Fibroblast of skin of right biceps (primary cell): ENCODE measurements around the gene MORC2.

Experiments
- DNase-seq: peaks from one replicate; pipeline ENCODE4 v3.0.0-alpha.2; 2013

Gene MORC2

DNA sequence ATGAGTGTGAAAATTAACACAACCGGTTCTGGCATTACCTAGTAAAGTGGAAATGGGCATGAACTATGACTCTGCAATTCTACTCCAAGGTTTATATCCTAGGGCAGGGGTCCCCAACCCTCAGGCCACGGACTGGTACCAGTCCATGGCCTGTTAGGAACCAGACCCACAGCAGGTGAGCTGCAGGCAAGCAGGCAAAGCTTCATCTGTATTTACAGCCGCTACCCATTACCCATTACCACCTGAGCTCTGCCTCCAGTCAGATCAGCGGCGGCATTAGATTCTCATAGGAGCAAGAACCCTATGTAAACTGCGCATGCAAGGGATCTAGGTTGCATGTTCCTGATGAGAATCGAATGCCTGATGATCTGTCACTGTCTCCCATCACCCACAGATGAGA, 49.8 kb downstream of the MORC2 start:
- DNase-seq, result no peak

GRCh38 chr22:30910358-30910757, 58.2 kb downstream of the MORC2 start:
- DNase-seq, result no peak

GRCh38 chr22:30909306-30909705, 59.3 kb downstream of the MORC2 start:
- DNase-seq, result no peak

- DNase-seq, result no peak
Observed at GRCh38 chr22:30908051-30908461, 60.5 kb downstream of the MORC2 start.

- no peak for DNase-seq
Observed at GRCh38 chr22:30906946-30907345, 61.6 kb downstream of the MORC2 start.

DNA sequence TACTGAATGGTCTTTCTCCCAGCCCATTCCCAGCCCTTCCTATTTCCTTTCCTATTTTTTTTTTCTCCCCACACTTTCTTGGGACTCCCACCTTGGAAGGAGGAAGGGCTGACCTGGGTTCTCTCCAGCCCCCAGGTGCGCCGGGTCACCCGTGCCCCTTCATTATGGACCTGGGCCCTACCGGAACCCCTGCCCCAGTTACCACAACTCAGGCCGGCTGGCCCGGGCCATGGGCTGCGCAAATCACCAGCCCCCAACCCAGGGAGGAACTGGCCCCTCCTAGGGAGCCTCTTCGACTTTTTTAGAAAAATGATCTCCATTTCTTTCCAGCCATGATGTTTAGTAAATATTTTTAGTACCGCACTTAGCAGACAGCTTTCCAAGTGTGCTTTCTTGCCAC, 62.2 kb downstream of the MORC2 start:
- DNase-seq, result no peak

DNA sequence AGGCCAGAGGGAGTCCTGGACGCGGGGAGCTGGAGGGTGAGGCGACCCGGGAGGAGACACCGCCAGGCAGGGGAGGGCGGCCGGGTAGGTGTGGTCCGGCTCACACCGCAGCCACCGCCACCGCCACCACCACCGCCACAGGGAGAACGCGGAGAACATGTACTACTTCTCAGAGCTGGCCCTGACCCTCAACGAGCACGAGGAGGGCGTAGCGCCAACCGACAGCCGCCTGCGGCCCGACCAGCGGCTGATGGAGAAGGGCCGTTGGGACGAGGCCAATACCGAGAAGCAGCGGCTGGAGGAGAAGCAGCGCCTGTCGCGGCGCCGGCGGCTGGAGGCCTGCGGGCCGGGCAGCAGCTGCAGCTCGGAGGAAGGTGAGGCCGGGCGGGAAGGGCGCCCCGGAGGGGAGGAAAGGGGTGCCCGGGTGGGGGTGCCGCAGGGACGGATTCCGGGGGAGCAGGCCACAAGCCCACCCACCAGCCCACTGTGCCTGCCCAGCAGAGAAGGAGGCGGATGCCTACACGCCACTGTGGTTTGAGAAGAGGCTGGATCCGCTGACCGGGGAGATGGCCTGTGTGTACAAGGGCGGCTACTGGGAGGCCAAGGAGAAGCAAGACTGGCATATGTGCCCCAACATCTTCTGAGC, 62.8 kb downstream of the MORC2 start:
- no peak for DNase-seq

GRCh38 chr22:30903876-30904460, 64.6 kb downstream of the MORC2 start:
- no peak for DNase-seq

GRCh38 chr22:30902496-30903357, 65.8 kb downstream of the MORC2 start:
- no peak for DNase-seq

DNA sequence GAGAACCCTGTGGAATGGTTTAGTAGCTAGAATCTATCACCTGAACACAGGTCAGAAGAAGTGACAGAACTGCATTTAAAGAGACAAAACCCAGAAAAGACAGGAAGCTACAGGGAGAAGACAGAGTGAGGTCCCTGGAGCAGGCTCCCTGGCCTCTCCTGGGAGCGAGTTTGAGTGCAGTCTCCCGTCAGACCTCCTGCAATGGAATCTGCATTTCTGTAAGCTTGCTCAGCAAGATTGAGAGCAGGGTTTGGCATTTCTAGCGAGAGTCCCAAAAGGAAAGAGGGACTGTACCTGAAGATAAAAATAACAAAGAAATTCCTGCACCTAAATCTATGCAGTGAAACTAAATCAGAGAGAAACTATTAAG, 74.2 kb downstream of the MORC2 start:
- no peak for DNase-seq

DNA sequence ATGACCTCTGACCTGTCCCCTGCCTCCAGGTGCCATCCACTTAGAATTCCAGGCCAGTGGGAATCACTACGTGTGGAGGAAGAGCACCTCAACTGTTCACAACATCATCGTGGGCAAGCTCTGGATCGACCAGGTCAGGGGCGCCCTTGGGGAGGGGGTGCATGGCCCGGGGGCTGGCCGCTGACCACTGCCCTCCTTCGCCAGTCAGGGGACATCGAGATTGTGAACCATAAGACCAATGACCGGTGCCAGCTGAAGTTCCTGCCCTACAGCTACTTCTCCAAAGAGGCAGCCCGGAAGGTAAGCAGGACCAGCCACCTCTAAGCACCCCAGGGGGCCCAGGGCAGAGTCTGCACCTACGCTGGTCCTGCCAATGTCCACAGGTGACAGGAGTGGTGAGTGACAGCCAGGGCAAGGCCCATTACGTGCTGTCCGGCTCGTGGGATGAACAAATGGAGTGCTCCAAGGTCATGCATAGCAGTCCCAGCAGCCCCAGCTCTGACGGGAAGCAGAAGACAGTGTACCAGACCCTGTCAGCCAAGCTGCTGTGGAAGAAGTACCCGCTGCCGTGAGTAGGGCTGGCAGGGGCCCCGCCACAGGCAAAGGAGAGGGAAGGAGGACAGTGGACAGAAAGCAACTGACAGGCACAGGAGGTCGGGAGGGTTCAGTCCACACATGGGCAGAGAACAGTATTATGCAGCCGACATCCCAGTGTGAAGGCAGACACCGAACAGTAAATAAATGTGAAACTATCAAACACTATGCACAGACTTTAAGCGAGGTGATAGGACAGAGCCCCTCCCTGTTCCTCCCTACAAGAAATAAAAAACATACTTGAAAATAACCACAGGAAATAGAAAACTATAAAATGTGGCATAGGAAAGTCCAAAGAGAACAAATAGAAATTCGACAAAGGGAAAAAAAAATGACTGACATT, 74.9 kb downstream of the MORC2 start:
- no peak for DNase-seq

GRCh38 chr22:30892731-30893221, 75.8 kb downstream of the MORC2 start:
- DNase-seq, result no peak

DNA sequence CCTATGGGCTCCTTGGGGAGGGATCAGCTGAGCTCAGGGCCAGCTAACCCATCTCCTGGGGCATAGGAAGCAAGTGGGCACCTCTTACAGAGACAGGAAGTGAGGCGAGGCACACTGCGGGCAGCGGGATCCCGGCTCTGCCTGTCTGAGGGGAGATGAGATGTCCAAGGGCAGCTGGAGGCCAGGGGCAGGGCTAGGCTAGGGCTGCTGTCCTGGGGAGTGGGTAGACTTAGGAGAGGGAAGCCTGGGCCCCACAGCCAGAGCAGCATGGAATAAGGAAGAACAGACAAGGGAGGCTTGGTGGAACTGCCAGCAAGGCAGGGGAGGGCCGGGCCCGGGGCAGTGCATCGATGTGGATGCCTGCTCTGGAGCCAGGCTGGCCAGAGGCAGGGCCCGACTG, 76.3 kb downstream of the MORC2 start:
- DNase-seq, result no peak

DNA sequence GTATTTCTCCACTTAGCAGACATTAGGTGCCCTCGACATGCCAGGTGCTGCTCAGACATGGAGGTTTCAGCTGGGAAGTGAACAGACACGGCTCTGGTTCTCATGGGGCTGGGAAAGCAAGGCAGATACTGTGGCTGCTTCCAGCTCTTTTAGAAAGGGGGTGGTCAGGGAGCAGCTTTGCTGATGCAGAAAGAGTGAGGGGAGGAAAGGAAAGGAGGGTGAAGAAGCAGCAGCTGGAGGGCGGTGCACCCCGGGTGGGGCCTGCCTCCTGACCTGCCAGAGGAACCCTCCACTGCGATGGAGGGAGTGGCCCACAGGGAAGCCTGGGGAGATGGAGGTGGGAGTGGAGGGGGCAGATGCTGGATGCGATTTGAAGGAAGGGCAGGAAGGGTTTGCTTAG, 76.8 kb downstream of the MORC2 start:
- no peak for DNase-seq

- no peak for DNase-seq
Observed at GRCh38 chr22:30891443-30891755, 77.2 kb downstream of the MORC2 start.

- peak; percentile 18 for DNase-seq
Observed at GRCh38 chr22:30890686-30891442, 77.7 kb downstream of the MORC2 start.

DNA sequence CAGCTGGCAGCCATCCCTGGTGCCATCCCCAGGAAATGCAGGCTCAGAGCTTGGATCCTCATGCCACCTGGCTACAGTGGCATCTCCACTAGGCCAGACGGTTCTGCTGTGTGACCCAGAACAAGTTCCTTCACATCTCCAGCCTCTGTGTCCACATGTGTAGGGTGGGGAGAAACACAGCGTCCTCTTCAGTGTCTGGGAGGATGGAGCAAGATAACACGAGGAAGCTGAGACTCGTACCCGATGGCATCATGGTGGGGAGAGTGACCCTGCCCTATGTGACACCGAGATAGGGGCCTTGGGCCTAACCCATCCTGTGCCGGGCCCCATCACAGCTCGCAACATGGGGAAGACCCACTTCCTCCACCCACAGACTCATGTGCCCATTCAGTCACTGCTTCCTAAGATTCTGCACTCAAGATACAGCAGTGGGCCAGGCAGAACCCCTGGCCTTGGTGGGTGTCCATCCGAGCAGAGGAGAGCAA, 78.5 kb downstream of the MORC2 start:
- DNase-seq, result no peak

DNA sequence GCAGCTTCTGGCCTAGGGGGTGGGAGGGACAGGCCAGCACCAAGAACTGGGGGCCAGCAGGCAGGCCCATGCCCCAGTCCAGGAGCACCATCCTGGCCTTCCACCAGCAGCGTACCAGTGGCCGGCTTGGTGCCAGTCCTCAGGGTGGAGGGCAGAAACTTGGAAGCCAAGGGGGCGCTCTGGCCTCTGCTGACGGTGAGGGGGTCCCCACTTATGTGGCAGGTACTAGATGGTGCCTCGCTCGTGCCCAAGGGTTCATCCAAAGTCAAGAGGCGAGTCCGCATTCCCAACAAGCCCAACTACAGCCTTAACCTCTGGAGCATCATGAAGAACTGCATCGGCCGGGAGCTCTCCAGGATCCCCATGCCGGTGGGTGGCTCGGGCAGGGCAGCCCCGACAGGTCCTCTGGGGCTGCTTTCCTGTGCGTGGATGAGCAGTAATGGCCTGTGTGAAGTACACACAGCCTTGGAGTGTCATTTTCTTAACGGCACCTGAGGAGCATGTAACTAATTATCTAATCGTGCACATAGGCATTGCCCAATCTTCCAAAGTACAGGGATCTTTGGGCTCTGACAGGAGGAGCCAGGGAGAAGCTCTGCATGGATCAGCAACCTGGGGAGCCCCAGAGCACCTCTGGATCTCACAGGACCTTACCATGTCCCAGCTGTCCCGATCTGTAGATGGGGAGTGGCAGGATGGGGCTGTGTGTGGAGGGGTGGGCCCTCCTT, 79.1 kb downstream of the MORC2 start:
- DNase-seq, result no peak

DNA sequence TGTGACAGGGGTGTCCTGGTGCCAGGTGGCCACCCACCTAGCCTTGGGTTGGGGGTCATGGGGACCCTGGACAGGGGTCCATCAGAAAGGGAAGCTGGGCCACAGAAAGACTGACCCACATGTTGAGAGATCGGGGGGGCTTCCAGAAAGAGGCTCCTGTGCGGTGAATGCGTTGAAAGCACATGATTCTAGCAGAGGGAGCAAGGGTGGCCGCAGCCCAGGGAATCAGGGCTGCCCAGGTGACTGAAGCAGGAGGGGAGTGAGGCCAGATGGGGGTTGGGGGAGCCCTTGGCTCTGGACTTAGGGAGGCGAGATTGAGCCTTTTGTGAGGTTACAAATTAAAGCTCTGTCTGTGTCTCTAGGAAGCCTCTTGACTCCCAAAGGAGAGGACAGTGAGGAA, 80.7 kb downstream of the MORC2 start:
- DNase-seq, result no peak

DNA sequence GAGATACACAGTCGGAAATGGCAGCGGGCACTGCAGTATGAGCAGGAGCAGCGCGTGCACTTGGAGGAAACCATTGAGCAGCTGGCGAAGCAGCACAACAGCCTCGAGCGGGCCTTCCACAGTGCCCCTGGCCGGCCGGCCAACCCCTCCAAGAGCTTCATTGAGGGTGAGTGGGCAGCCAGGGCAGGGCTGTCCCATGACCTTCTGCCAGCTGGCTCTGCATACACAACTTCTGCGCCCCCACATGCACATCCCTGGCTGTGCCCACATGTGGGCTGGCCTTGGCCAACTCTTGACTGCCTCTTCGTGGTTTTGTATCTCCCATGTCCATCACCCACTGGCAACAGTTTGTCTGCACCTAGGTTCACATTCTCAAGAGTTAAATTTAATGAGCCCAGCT, 81.1 kb downstream of the MORC2 start:
- DNase-seq, result no peak

GRCh38 chr22:30885591-30885990, 83.0 kb downstream of the MORC2 start:
- no peak for DNase-seq

DNA sequence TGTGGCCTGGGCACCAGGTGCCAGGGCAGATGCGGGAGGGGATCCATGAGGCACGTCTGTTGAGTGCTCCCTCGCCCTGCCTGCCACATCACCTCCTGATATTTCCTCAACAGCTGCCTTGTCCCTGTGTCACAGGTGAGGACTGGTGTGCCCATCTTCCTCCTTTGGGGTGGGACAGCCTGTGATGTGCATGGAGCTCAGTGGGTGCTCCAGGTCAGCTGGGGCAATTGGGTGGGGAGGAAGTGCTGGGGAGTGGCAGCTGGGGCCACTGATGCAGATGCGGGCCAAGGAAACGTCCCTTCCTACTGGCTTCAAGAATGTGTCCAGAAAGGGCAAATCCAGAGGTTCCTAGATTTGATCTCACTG, 83.6 kb downstream of the MORC2 start:
- no peak for DNase-seq
